G401 (cell line): ENCODE data around the gene TAS2R41. TPM values are rescaled to one million over a fixed set of nuclear protein-coding genes. Genes with fewer than 3 reads are reported as not detected.
"Not testable (repeated sequence)": the region's sequence is repeated elsewhere in the genome, so short reads cannot be mapped to it uniquely, and the experiment has no call there.

Source experiments
- DNase-seq: peaks from one replicate; pipeline ENCODE4 v3.0.0-alpha.2; 2015; ENCODE audit warnings: low spot score
- in situ Hi-C: cut with HindIII; loops from 2 replicates; pipeline ENCODE4 v1.10.0; 2016; ENCODE audit warnings: low sequenced_read_pairs, mixed read lengths
- total RNA-seq: library from RNA; depleted of rRNA; stranded (reverse); fragments of >200 nt; shearing (Covaris generic); gene quantifications from 2 replicates; pipeline ENCODE4 v1.2.3, GENCODE V29; 2014; rRNA removed

TAS2R41 gene
- total RNA-seq, 1 experiment from 2014 or later: not detected

GRCh38 chr7:143510854-143511592, 33.4 kb downstream of the TAS2R41 start:
- in situ Hi-C loops: no loop called here
- DNase-seq: no peak

- in situ Hi-C loops: no loop called here
- DNase-seq: no peak
These were observed 33.9 kb downstream of the TAS2R41 start for GRCh38 chr7:143511593-143512047.

GRCh38 chr7:143512488-143513340, 35.0 kb downstream of the TAS2R41 start:
- in situ Hi-C loops: no loop called here
- no peak for DNase-seq

- in situ Hi-C loops: no loop called here
- DNase-seq: no peak
These were observed 36.8 kb downstream of the TAS2R41 start for GRCh38 chr7:143514487-143514886.

GRCh38 chr7:143514995-143515735, 37.5 kb downstream of the TAS2R41 start:
- DNase-seq: no peak
- in situ Hi-C loops: no loop called here

GRCh38 chr7:143516981-143517380, 39.3 kb downstream of the TAS2R41 start:
- in situ Hi-C loops: no loop called here

GRCh38 chr7:143518521-143518920, 40.8 kb downstream of the TAS2R41 start:
- in situ Hi-C loops: no loop called here
- DNase-seq: no peak

More at GRCh38 chr7:143516981-143517380, 39.3 kb downstream of the TAS2R41 start:
- no peak for DNase-seq

GRCh38 chr7:143518941-143519340, 41.3 kb downstream of the TAS2R41 start:
- DNase-seq: no peak
- in situ Hi-C loops: no loop called here

- DNase-seq: no peak
- in situ Hi-C loops: no loop called here
These were observed 41.9 kb downstream of the TAS2R41 start for GRCh38 chr7:143519411-143520131.

- in situ Hi-C loops, DNase-seq: not testable (repeated sequence)
These were observed 44.7 kb downstream of the TAS2R41 start for GRCh38 chr7:143522309-143522916.

Other genes with a start within 250 kb of the TAS2R41 start
- gene GSTK1, start 214.4 kb upstream of the TAS2R41 start, total RNA-seq: 3.2 and 7.0 TPM in 2 replicates
- gene TMEM139, start 192.9 kb upstream of the TAS2R41 start, total RNA-seq: not detected in 2 replicates
- gene CASP2, start 189.5 kb upstream of the TAS2R41 start, total RNA-seq: 4.9 and 5.9 TPM in 2 replicates
- gene CLCN1, start 161.8 kb upstream of the TAS2R41 start, total RNA-seq: not detected in 2 replicates
- gene FAM131B, start 115.2 kb upstream of the TAS2R41 start, total RNA-seq: 0.06 and 0.31 TPM in 2 replicates
- gene ZYX, start 96.5 kb upstream of the TAS2R41 start, total RNA-seq: 25.0 and 33.5 TPM in 2 replicates
- gene EPHA1, start 69.0 kb upstream of the TAS2R41 start, total RNA-seq: not detected in 2 replicates
- gene TAS2R60, start 34.4 kb upstream of the TAS2R41 start, total RNA-seq: not detected in 2 replicates
- not detected in 2 replicates for gene CTAGE15, start 93.9 kb downstream of the TAS2R41 start, total RNA-seq
- gene TCAF2, start 143.1 kb downstream of the TAS2R41 start, total RNA-seq: 0.06 TPM in 1 of 2 replicates, not detected in the other